ENCODE results near the gene MYPOP. TPM values are rescaled to one million over a fixed set of nuclear protein-coding genes. Genes with fewer than 3 reads are reported as not detected.

Gene MYPOP
- total and polyA plus RNA-seq, 9 donors: 3.0 to 9.1 (median 5.0) TPM

GRCh38 chr19:45886427-45887199 lies 15.8 kb downstream of the MYPOP start:
- TF ChIP-seq POLR2A (IDR thresholded peaks at IDR 0.05) (peak; percentile 84), EP300 (IDR thresholded peaks at IDR 0.05) (no peak)
- TF ChIP-seq, protein P1, sequence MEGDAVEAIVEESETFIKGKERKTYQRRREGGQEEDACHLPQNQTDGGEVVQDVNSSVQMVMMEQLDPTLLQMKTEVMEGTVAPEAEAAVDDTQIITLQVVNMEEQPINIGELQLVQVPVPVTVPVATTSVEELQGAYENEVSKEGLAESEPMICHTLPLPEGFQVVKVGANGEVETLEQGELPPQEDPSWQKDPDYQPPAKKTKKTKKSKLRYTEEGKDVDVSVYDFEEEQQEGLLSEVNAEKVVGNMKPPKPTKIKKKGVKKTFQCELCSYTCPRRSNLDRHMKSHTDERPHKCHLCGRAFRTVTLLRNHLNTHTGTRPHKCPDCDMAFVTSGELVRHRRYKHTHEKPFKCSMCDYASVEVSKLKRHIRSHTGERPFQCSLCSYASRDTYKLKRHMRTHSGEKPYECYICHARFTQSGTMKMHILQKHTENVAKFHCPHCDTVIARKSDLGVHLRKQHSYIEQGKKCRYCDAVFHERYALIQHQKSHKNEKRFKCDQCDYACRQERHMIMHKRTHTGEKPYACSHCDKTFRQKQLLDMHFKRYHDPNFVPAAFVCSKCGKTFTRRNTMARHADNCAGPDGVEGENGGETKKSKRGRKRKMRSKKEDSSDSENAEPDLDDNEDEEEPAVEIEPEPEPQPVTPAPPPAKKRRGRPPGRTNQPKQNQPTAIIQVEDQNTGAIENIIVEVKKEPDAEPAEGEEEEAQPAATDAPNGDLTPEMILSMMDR (IDR thresholded peaks at IDR 0.05): peak in 1 of 3 donors; percentile 5
- Histone ChIP-seq H3K36me3 (no peaks in the 10 kb centered on the region), H3K27ac (peak overlapping the region; percentile 86 to 88), H3K9me3 (no peaks in the 10 kb centered on the region), H3K4me3 (peak overlapping the region; percentile 51), H3K4me1 (ENCODE audit: insufficient read depth) (peaks cover 23% of the 10 kb centered on the region), H3K27me3 (no peaks in the 10 kb centered on the region)
- WGBS, 3 donors: 0 to 1% (median 0%) methylated on average over 31 to 32 of the region's 32 CpGs
- peak; percentile 87 to 93 (median 92) for DNase-seq
- intact Hi-C loops (cut with DNase I): loop anchor here in 1 of 4 donors (10.0 kb wide), 1 partner anchor 72 kb away; the partner anchor contains the start of gene RSPH6A

DNA sequence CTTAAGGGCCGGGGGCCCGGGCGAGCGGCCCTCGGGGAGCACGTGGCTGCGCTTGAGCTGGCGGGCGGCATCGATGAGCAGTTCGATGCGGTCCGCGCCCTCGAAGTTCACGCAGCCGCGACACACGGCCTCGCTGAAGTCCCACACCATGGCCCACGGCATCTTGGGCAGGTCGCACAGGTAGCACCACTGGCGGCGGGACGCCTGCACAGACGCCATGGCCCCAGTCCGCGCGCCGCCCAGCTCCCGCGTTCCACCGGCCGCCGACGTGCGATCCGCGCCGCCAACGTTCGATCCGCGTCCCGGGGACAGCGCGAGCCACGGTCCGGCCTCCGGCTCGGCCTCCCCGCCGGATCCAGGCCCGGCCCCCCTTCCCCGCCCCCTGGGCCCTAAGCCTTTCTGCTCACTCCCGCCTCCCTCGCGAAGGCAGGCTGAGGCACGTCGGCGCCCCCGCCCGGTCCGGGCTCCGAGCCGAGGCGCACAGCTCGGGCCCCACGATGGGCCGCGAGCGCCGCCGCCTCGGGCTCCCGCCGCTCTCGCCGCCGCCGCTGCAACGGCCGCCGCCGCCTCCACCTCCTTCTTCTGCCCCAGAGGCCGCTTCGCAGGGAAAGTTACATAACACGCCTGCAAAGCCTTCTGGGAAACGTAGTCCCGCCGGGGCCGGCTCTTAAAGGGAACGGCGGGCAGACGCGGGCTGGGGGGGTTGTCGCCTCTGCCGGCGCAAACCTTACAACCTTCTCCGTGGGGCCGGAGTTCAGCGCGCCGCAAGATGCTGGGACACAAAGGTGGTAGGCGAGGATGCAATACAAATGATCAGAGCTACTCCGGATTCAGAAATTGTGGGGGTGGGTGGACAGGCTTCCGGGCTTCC lies 16.6 kb downstream of the MYPOP start, which contains the start of gene IRF2BP1:
TSS of gene IRF2BP1 (minus strand) at position 586 of the 871 bp plus-strand sequence. CDS start at position 219, 367 bp downstream.
- H3K27ac ChIP-seq: peak within 1 kb of the TSS; percentile 86 to 88
- H3K9me3 ChIP-seq: no peaks in the 10 kb centered on the region
- 0% methylated on average over 65 to 107 of the region's 107 CpGs for WGBS, 3 donors
- H3K4me1 ChIP-seq (ENCODE audit: insufficient read depth): peaks cover 23% of the 10 kb centered on the region
- peak; percentile 91 to 95 (median 91) for DNase-seq
- intact Hi-C loops (cut with DNase I): loop anchor here in 1 of 4 donors (10.0 kb wide), 1 partner anchor 71 kb away; the partner anchor contains the start of gene RSPH6A
- H3K27me3 ChIP-seq: no peaks in the 10 kb centered on the region
- TF ChIP-seq, protein P1 (IDR thresholded peaks at IDR 0.05): peak in 2 of 3 donors; percentile 24 to 31
- TF ChIP-seq POLR2A (IDR thresholded peaks at IDR 0.05): peak; percentile 82
- no peak for TF ChIP-seq EP300 (IDR thresholded peaks at IDR 0.05)
- H3K36me3 ChIP-seq: no peaks in the 10 kb centered on the region
- H3K4me3 ChIP-seq: peak within 1 kb of the TSS; percentile 51

DNA sequence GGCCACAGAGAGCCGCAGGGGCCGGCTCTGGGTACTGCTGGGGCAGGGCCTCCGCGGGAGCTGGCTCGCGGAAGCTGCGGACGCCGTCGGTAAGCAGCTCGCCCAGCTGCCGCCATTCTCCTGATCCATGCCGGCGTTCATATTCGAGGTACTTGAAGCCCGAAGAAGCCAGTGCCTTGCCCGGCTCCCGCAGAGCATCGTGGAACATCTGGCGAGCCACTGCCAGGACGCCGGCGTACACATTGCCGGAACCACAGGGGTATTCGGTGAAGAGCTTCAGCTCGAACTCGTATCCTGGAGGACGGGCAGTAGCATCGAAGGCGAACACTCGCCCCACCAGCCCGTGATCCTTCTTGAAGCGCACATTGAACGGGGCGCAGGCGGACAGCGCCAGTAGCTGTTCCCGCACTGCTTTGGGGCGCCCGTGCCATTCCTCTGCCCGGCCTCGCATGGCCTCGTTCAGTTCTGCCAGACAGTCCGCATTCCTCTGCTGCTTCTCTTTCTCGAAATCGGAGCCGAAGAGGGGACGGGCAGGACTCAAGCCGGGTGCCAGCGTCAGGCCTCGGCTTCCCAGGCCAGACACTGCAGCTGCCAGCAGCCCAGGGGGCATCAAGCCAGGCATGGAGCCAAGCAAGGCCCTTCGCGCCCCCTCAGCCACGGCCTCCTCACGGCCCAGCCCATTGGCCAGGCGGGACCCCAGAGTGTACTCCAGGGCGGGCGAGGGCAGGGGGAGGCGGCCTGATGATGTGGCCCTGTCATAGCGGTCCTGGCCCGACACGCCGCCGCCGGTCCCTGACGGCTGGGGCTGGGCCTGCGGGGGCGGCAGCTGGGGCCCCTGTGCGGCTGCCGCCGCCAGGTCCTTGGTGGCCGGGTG lies 17.5 kb downstream of the MYPOP start:
- H3K9me3 ChIP-seq: no peaks in the 10 kb centered on the region
- DNase-seq: peak; percentile 29 to 61 (median 58)
- H3K36me3 ChIP-seq: no peaks in the 10 kb centered on the region
- H3K27ac ChIP-seq: peak overlapping the region; percentile 86 to 88
- TF ChIP-seq POLR2A (IDR thresholded peaks at IDR 0.05) (no peak), EP300 (IDR thresholded peaks at IDR 0.05) (no peak)
- TF ChIP-seq, protein P1 (IDR thresholded peaks at IDR 0.05): no peak
- H3K27me3 ChIP-seq: no peaks in the 10 kb centered on the region
- WGBS, 3 donors: 49 to 71% (median 56%) methylated on average over 60 to 72 of the region's 72 CpGs
- H3K4me3 ChIP-seq: peak overlapping the region; percentile 51
- peaks cover 23% of the 10 kb centered on the region for H3K4me1 ChIP-seq (ENCODE audit: insufficient read depth)
- intact Hi-C loops (cut with DNase I): loop anchor here in 1 of 4 donors (10.0 kb wide), 1 partner anchor 70 kb away; the partner anchor contains the start of gene RSPH6A

Measured in ovary (tissue), 9 donors.